Muscle of leg (tissue), 11 donors: ENCODE measurements around the gene TSN. TPM values are rescaled to one million over a fixed set of nuclear protein-coding genes. Genes with fewer than 3 reads are reported as not detected.

Experiments used
- DNase-seq: peaks from one replicate; pipeline ENCODE4 v3.0.0; 2013
- H3K27ac ChIP-seq: one replicate; pipeline ENCODE4 v1.5.1; 2013; ENCODE audit warnings: mild to moderate bottlenecking, low read length, control low read depth
- H3K27me3 ChIP-seq: one replicate; pipeline ENCODE4 v1.6.1; 2013; ENCODE audit warnings: low read length; ENCODE audit not compliant: control insufficient read depth, insufficient read depth
- H3K36me3 ChIP-seq: one replicate; pipeline ENCODE4 v1.6.1; 2013; ENCODE audit warnings: low read length; ENCODE audit not compliant: control insufficient read depth, insufficient read depth
- H3K4me1 ChIP-seq: one replicate; pipeline ENCODE4 v1.6.1; 2013; ENCODE audit warnings: low read length; ENCODE audit not compliant: control insufficient read depth, insufficient read depth
- H3K4me3 ChIP-seq: one replicate; pipeline ENCODE4 v1.5.1; 2013; ENCODE audit warnings: low read length, control low read depth
- H3K9me3 ChIP-seq: replicated peaks from 2 replicates; pipeline ENCODE4 v1.6.1; 2013; ENCODE audit warnings: low read depth, low read length; ENCODE audit not compliant: control insufficient read depth
- WGBS: methylation state at CpG from one replicate; pipeline ENCODE4 v1.1.5; 2013; ENCODE audit warnings: missing lambda C conversion rate; ENCODE audit not compliant: insufficient coverage; 5-methylcytosine and 5-hydroxymethylcytosine counted together
- polyA plus RNA-seq, 8 donors: library from polyadenylated mRNA; unstranded; fragments of 120-200 nt; gene quantifications; one replicate each; pipeline versions ENCODE4 v1.2.1 to v1.2.3, GENCODE V29; 2013; ENCODE audit warnings: inconsistent platforms in 1 of 8, low replicate concordance in 1 of 8; ENCODE audit not compliant: insufficient read length in 8 of 8, insufficient read depth in 1 of 8
- total RNA-seq: library from RNA; stranded (reverse); fragments of 120-200 nt; gene quantifications from one replicate; pipeline ENCODE4 v1.2.4, GENCODE V29; 2013

Gene TSN
- total and polyA plus RNA-seq, 9 donors, result 38.0 to 57.9 (median 51.2) TPM

- Histone ChIP-seq H3K4me1 (no peaks in the 10 kb centered on the region), H3K36me3 (no peaks in the 10 kb centered on the region), H3K27me3 (peaks cover 2% of the 10 kb centered on the region), H3K27ac (no peak overlapping the region), H3K9me3 (peaks cover 4% of the 10 kb centered on the region), H3K4me3 (no peak overlapping the region)
- no peak for DNase-seq
- 40% methylated on average over 1 of the region's 3 CpGs for WGBS
Measured at GRCh38 chr2:121791290-121791689, 35.8 kb downstream of the TSN start.

- Histone ChIP-seq H3K27me3 (peaks cover 2% of the 10 kb centered on the region), H3K4me1 (no peaks in the 10 kb centered on the region), H3K4me3 (no peak overlapping the region), H3K27ac (no peak overlapping the region), H3K9me3 (peaks cover 4% of the 10 kb centered on the region), H3K36me3 (no peaks in the 10 kb centered on the region)
- 43% methylated on average over 6 of the region's 6 CpGs for WGBS
- DNase-seq, result no peak
Measured at GRCh38 chr2:121791801-121792221, 36.4 kb downstream of the TSN start.

GRCh38 chr2:121793816-121794215, 38.4 kb downstream of the TSN start:
- Histone ChIP-seq H3K9me3 (no peaks in the 10 kb centered on the region), H3K4me1 (no peaks in the 10 kb centered on the region), H3K27me3 (peaks cover 2% of the 10 kb centered on the region), H3K36me3 (no peaks in the 10 kb centered on the region), H3K27ac (no peak overlapping the region), H3K4me3 (no peak overlapping the region)
- no peak for DNase-seq
- 100% methylated on average over 1 of the region's 3 CpGs for WGBS

- Histone ChIP-seq H3K9me3 (no peaks in the 10 kb centered on the region), H3K4me3 (no peak overlapping the region), H3K4me1 (no peaks in the 10 kb centered on the region), H3K27ac (no peak overlapping the region), H3K27me3 (peaks cover 2% of the 10 kb centered on the region), H3K36me3 (no peaks in the 10 kb centered on the region)
- no peak for DNase-seq
- 89% methylated on average over 3 of the region's 6 CpGs for WGBS
Measured at GRCh38 chr2:121794233-121794632, 38.8 kb downstream of the TSN start.

GRCh38 chr2:121796239-121796638, 40.8 kb downstream of the TSN start:
- no peaks in the 10 kb centered on the region for H3K36me3 ChIP-seq
- H3K9me3 ChIP-seq, result peaks cover 1% of the 10 kb centered on the region
- no peak overlapping the region for H3K4me3 ChIP-seq
- no peaks in the 10 kb centered on the region for H3K4me1 ChIP-seq
- H3K27ac ChIP-seq, result no peak overlapping the region
- peaks cover 2% of the 10 kb centered on the region for H3K27me3 ChIP-seq
- WGBS, result 69% methylated on average over 2 of the region's 4 CpGs
- no peak for DNase-seq

GRCh38 chr2:121798617-121799016, 43.2 kb downstream of the TSN start:
- 80% methylated on average over 1 of the region's 1 CpG for WGBS
- H3K4me1 ChIP-seq, result no peaks in the 10 kb centered on the region
- H3K36me3 ChIP-seq, result no peaks in the 10 kb centered on the region
- H3K4me3 ChIP-seq, result no peak overlapping the region
- peaks cover 2% of the 10 kb centered on the region for H3K27me3 ChIP-seq
- peaks cover 4% of the 10 kb centered on the region for H3K9me3 ChIP-seq
- no peak overlapping the region for H3K27ac ChIP-seq
- no peak for DNase-seq

- no peaks in the 10 kb centered on the region for H3K36me3 ChIP-seq
- no peak overlapping the region for H3K4me3 ChIP-seq
- no peaks in the 10 kb centered on the region for H3K4me1 ChIP-seq
- DNase-seq, result no peak
- no peaks in the 10 kb centered on the region for H3K27me3 ChIP-seq
- no CpG with 5 or more reads among the region's 2 CpGs for WGBS
- peaks cover 4% of the 10 kb centered on the region for H3K9me3 ChIP-seq
- no peak overlapping the region for H3K27ac ChIP-seq
Measured at GRCh38 chr2:121801916-121802315, 46.5 kb downstream of the TSN start.

- no peaks in the 10 kb centered on the region for H3K36me3 ChIP-seq
- peaks cover 4% of the 10 kb centered on the region for H3K9me3 ChIP-seq
- H3K27me3 ChIP-seq, result no peaks in the 10 kb centered on the region
- DNase-seq, result no peak
- H3K4me3 ChIP-seq, result no peak overlapping the region
- no peak overlapping the region for H3K27ac ChIP-seq
- no peaks in the 10 kb centered on the region for H3K4me1 ChIP-seq
- WGBS, result no CpG with 5 or more reads among the region's 2 CpGs
Measured at GRCh38 chr2:121803503-121803902, 48.1 kb downstream of the TSN start.

GRCh38 chr2:121804340-121804739, 48.9 kb downstream of the TSN start:
- Histone ChIP-seq H3K27ac (no peak overlapping the region), H3K4me3 (no peak overlapping the region), H3K9me3 (peaks cover 4% of the 10 kb centered on the region), H3K27me3 (no peaks in the 10 kb centered on the region), H3K4me1 (no peaks in the 10 kb centered on the region), H3K36me3 (no peaks in the 10 kb centered on the region)
- peak; percentile 40 for DNase-seq
- 7% methylated on average over 3 of the region's 5 CpGs for WGBS

GRCh38 chr2:121804997-121805765, 49.7 kb downstream of the TSN start:
- H3K9me3 ChIP-seq, result peaks cover 4% of the 10 kb centered on the region
- H3K4me1 ChIP-seq, result no peaks in the 10 kb centered on the region
- H3K36me3 ChIP-seq, result no peaks in the 10 kb centered on the region
- no peaks in the 10 kb centered on the region for H3K27me3 ChIP-seq
- DNase-seq, result no peak
- H3K4me3 ChIP-seq, result no peak overlapping the region
- WGBS, result 100% methylated on average over 1 of the region's 3 CpGs
- H3K27ac ChIP-seq, result no peak overlapping the region

- Histone ChIP-seq H3K36me3 (no peaks in the 10 kb centered on the region), H3K27ac (no peak overlapping the region), H3K4me1 (no peaks in the 10 kb centered on the region), H3K27me3 (no peaks in the 10 kb centered on the region), H3K4me3 (no peak overlapping the region), H3K9me3 (peaks cover 4% of the 10 kb centered on the region)
- DNase-seq, result no peak
- WGBS, result 100% methylated on average over 1 of the region's 7 CpGs
Measured at GRCh38 chr2:121805766-121806143, 50.3 kb downstream of the TSN start.
